ENCODE measurements around the gene ABHD12B. TPM values are rescaled to one million over a fixed set of nuclear protein-coding genes. Genes with fewer than 3 reads are reported as not detected.
"Not testable (repeated sequence)": the region's sequence is repeated elsewhere in the genome, so short reads cannot be mapped to it uniquely, and the experiment has no call there.

ABHD12B gene
- total RNA-seq, 6 donors from 2014 or later, result 0.26 to 7.6 (median 0.44) TPM; not detected in 3

DNA sequence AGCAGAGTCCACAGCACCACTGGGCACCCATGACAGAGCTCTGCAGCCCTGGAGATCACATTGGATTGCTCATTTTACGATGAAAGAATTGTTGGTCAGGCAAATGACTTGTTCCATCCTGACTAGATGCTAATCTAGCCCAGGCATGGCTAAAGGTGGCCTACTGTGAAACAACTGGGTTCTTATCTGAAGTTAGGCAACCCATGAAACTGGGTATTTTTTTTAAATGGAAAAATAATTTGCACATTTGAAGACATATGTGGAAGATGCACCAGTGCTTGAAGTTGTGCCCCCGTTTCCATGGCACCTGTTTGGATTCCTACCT is 64.1 kb downstream of the ABHD12B start:
- peaks cover 0 to 20% (median 0%) of the 10 kb centered on the region in 4 donors for H3K36me3 ChIP-seq
- no peak overlapping the region for H3K27ac ChIP-seq
- no peak for ATAC-seq (ENCODE audit: low FRiP score in 2 of 2)
- DNase-seq, result no peak
- no peaks in the 10 kb centered on the region for H3K27me3 ChIP-seq
- no peaks in the 10 kb centered on the region for H3K9me3 ChIP-seq
- 50 to 68% methylated on average over 1 to 2 of the region's 2 CpGs for WGBS, 2 donors
- no peak overlapping the region for H3K4me3 ChIP-seq
- TF ChIP-seq POLR2AphosphoS5 (IDR thresholded peaks at IDR 0.05), result no peak
- no peak for TF ChIP-seq EP300 (IDR thresholded peaks at IDR 0.05)
- no peak for TF ChIP-seq CTCF (IDR thresholded peaks at IDR 0.05)
- no peak for TF ChIP-seq POLR2A (IDR thresholded peaks at IDR 0.05)
- peaks cover 0 to 13% (median 6%) of the 10 kb centered on the region in 4 donors for H3K4me1 ChIP-seq

GRCh38 chr14:50936882-50937281 is 65.0 kb downstream of the ABHD12B start:
- H3K4me3 ChIP-seq, result no peak overlapping the region
- H3K9me3 ChIP-seq, result no peaks in the 10 kb centered on the region
- TF ChIP-seq EP300 (IDR thresholded peaks at IDR 0.05) (no peak), POLR2A (IDR thresholded peaks at IDR 0.05) (no peak), POLR2AphosphoS5 (IDR thresholded peaks at IDR 0.05) (no peak)
- no peaks in the 10 kb centered on the region for H3K27me3 ChIP-seq
- H3K4me1 ChIP-seq, result peaks cover 0 to 13% (median 6%) of the 10 kb centered on the region in 4 donors
- peaks cover 0 to 11% (median 0%) of the 10 kb centered on the region in 4 donors for H3K36me3 ChIP-seq
- ATAC-seq (ENCODE audit: low FRiP score in 2 of 2), result peak in 1 of 2 donors; percentile 29
- peak overlapping the region; percentile 36 to 76 (median 44) for H3K27ac ChIP-seq
- no peak for DNase-seq
- WGBS, 2 donors, result 66 to 74% methylated on average over 2 of the region's 2 CpGs

DNA sequence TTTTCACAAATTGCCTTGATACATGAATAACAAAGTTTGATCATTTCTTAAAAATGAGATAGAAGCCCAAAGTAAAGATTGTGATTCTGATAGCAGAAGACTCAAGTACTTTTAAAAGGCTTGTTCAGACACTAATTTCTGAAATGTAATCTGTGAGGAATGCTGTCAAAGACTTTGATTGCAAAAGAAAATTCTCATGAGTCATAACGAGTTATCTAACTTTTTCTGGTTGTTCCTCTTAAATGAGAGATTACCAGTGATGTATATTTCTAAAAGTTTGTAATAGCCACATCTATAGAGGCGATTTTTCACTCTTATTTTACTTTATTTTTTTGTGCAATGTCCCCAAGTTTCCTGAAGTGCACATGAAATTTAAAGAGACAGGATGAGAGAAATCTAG is 65.5 kb downstream of the ABHD12B start:
- H3K27me3 ChIP-seq, result no peaks in the 10 kb centered on the region
- no peak for TF ChIP-seq POLR2A (IDR thresholded peaks at IDR 0.05)
- DNase-seq, result no peak
- no peak overlapping the region for H3K4me3 ChIP-seq
- 20 to 39% methylated on average over 2 of the region's 2 CpGs for WGBS, 2 donors
- peak overlapping the region; percentile 36 to 76 (median 44) for H3K27ac ChIP-seq
- no peaks in the 10 kb centered on the region for H3K9me3 ChIP-seq
- H3K36me3 ChIP-seq, result peaks cover 0 to 10% (median 0%) of the 10 kb centered on the region in 4 donors
- ATAC-seq (ENCODE audit: low FRiP score in 2 of 2), result peak in 1 of 2 donors; percentile 39
- peaks cover 0 to 13% (median 6%) of the 10 kb centered on the region in 4 donors for H3K4me1 ChIP-seq

DNA sequence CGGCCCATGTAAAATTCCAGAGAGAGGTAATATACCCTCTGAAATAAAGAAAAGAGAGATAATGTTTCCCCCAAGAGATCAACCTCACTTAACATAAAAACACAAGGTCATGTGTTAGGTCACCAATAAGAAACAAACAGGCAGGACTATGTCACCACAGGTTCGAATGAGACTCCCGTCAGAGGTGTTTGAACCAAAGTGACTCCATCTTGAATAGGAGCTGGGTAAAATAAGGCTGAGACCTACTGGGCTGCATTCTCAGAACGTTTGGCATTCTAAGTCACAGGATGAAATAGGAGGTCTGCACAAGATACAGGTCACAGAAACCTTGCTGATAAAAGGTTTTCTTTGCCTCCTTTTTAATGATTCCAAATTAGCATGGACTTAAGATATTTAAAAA is 65.9 kb downstream of the ABHD12B start:
- DNase-seq (no peak), ATAC-seq (ENCODE audit: low FRiP score in 2 of 2) (no peak)
- Histone ChIP-seq H3K27me3 (no peaks in the 10 kb centered on the region), H3K4me1 (peaks cover under 1 to 13% (median 6%) of the 10 kb centered on the region in 4 donors), H3K36me3 (peaks cover 0 to 6% (median 0%) of the 10 kb centered on the region in 4 donors), H3K27ac (peak overlapping the region in 3 of 4 donors; percentile 6 to 76 (median 12)), H3K4me3 (no peak overlapping the region), H3K9me3 (no peaks in the 10 kb centered on the region)
- 69 to 78% methylated on average over 4 of the region's 4 CpGs for WGBS, 2 donors
- no peak for TF ChIP-seq CTCF (IDR thresholded peaks at IDR 0.05)
- no peak for TF ChIP-seq EP300 (IDR thresholded peaks at IDR 0.05)
- TF ChIP-seq POLR2A (IDR thresholded peaks at IDR 0.05), result no peak
- no peak for TF ChIP-seq POLR2AphosphoS5 (IDR thresholded peaks at IDR 0.05)

DNA sequence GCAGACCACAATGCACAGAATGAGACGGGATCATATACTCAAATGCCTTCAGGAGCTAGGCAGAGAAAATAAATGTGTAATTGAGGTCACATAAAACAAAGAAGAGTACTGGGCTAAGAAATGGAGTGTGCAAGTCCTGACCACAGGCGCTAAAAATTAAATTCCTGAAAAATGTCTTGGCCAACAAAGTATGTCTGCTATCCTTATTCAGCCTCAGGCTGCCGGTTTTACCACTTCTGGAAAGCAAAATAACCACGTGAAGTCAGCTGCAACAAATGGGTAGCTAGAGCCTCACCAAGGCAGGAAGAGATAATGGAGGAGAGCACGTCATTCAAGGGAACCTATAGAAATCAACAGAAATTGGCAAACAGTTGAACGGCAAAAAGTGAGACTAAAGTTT is 69.3 kb downstream of the ABHD12B start:
- Histone ChIP-seq H3K9me3 (no peaks in the 10 kb centered on the region), H3K36me3 (no peaks in the 10 kb centered on the region), H3K4me1 (peaks cover 5 to 27% (median 13%) of the 10 kb centered on the region in 4 donors), H3K27me3 (no peaks in the 10 kb centered on the region), H3K4me3 (no peak overlapping the region), H3K27ac (peak overlapping the region in 1 of 4 donors; percentile 16)
- ATAC-seq (ENCODE audit: low FRiP score in 2 of 2) (no peak), DNase-seq (no peak)
- TF ChIP-seq POLR2AphosphoS5 (IDR thresholded peaks at IDR 0.05), result no peak
- TF ChIP-seq CTCF (IDR thresholded peaks at IDR 0.05), result no peak
- TF ChIP-seq EP300 (IDR thresholded peaks at IDR 0.05), result no peak
- WGBS, 2 donors, result 78 to 82% methylated on average over 6 of the region's 6 CpGs

GRCh38 chr14:50941638-50942037 is 69.8 kb downstream of the ABHD12B start:
- DNase-seq; H3K4me3 ChIP-seq; H3K36me3 ChIP-seq; H3K27me3 ChIP-seq; ATAC-seq (ENCODE audit: low FRiP score in 2 of 2); H3K9me3 ChIP-seq: not testable (repeated sequence)
- WGBS, 2 donors, result 88 to 92% methylated on average over 8 of the region's 8 CpGs
- peaks cover 5 to 27% (median 12%) of the 10 kb centered on the region in 4 donors for H3K4me1 ChIP-seq
- peak overlapping the region in 1 of 4 donors; percentile 16 for H3K27ac ChIP-seq
